ENCODE measurements around the gene COX8A. TPM values are rescaled to one million over a fixed set of nuclear protein-coding genes. Genes with fewer than 3 reads are reported as not detected.

Gene COX8A
- total and polyA plus RNA-seq, 2 of the 13 experiments (the other 11 are each of a cell fraction or from before 2014, with no cell fraction given) = 202 to 406 TPM

DNA sequence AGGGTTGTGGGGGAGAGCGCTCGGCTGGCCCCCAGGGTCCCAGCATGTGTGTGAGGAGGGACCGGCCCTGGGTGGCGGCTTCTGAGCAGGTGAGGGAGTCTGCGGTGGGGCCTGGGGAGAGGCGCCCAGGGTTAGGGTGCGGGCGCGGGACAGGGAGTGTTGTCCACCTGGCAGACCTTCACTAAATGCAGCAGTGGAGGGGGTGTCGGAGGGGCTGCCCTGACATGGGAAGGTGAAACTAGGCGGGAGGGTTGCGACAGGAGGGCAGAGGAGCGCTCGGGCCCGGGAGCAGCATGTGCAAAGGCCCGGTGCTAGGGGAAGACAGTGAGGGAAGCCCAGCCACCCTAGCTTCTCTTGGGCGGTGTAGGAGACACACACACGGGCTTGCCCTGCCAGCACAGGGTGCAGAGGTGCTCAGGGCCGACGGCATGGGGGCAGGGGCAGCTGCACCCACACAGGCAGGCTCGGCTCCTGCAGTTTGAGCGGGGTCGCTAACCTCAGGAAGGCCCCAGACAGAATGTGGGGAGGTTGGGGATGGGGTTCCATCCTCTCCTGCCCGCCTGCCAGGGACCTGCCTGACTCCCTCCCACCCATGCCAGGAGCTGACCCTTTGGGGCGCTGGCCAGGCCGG, 34.0 kb downstream of the COX8A start (continued):
- TF ChIP-seq, protein P1, sequence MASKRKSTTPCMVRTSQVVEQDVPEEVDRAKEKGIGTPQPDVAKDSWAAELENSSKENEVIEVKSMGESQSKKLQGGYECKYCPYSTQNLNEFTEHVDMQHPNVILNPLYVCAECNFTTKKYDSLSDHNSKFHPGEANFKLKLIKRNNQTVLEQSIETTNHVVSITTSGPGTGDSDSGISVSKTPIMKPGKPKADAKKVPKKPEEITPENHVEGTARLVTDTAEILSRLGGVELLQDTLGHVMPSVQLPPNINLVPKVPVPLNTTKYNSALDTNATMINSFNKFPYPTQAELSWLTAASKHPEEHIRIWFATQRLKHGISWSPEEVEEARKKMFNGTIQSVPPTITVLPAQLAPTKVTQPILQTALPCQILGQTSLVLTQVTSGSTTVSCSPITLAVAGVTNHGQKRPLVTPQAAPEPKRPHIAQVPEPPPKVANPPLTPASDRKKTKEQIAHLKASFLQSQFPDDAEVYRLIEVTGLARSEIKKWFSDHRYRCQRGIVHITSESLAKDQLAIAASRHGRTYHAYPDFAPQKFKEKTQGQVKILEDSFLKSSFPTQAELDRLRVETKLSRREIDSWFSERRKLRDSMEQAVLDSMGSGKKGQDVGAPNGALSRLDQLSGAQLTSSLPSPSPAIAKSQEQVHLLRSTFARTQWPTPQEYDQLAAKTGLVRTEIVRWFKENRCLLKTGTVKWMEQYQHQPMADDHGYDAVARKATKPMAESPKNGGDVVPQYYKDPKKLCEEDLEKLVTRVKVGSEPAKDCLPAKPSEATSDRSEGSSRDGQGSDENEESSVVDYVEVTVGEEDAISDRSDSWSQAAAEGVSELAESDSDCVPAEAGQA (IDR thresholded peaks at IDR 0.05; ENCODE audit: low read depth) = no peak
- TF ChIP-seq, protein P1 (CRISPR knock-in tag; IDR thresholded peaks at IDR 0.05; ENCODE audit: borderline replicate concordance) = no peak
- TF ChIP-seq RNF2 (conservative IDR thresholded peaks at IDR 0.05; ENCODE audit: low read depth) (no peak), ZMYM3 (CRISPR knock-in tag; IDR thresholded peaks at IDR 0.05) (peak; percentile 76), TOPORS (CRISPR knock-in tag; IDR thresholded peaks at IDR 0.05) (0 out of 2 replicates have a peak, but pooled peaks have one; percentile 11), BRD4 (CRISPR knock-in tag; IDR thresholded peaks at IDR 0.05) (no peak), PTBP1 (IDR thresholded peaks at IDR 0.05; ENCODE audit: low read depth, low read length, poor library complexity, severe bottlenecking) (peak; percentile 31), ZNF20 (CRISPR knock-in tag; IDR thresholded peaks at IDR 0.05) (no peak), SCMH1 (CRISPR knock-in tag; IDR thresholded peaks at IDR 0.05; ENCODE audit: borderline replicate concordance) (no peak), KDM1A (CRISPR knock-in tag; IDR thresholded peaks at IDR 0.05) (peak; percentile 14; the same call in 1 of the 2 replicates)

Measured in HepG2 (cell line).